ELR (cell line): Measurements from ENCODE around the gene NAALADL2.
A peak's percentile ranks its signal among the peaks of the same experiment; 100 is the strongest.
"Not testable (repeated sequence)": the region's sequence is repeated elsewhere in the genome, so short reads cannot be mapped to it uniquely, and the experiment has no call there.

Experiments
- DNase-seq: peaks from one replicate; pipeline ENCODE4 v3.0.0-alpha.2; 2015; ENCODE audit warnings: low read depth

Gene NAALADL2

DNA sequence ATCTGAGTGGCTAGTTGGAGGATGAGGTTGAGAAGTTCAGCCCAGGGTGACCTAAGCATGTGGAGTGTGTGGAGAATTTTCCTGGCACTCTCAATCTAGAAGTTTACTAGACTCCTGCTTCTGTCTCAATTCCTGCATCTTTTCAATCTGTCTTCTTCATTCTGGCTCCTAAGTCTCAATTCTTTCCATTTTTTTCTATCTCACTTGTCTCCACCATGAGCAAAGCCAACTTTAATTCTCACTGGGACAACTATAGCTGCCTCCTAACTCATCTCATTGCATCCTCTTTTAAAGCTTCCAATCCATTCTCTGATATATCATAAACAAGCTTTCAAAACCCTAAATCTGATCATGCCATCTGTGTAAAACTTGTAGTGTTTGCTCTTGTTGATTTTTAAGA, 569.3 kb downstream of the NAALADL2 start:
- DNase-seq = no peak

DNA sequence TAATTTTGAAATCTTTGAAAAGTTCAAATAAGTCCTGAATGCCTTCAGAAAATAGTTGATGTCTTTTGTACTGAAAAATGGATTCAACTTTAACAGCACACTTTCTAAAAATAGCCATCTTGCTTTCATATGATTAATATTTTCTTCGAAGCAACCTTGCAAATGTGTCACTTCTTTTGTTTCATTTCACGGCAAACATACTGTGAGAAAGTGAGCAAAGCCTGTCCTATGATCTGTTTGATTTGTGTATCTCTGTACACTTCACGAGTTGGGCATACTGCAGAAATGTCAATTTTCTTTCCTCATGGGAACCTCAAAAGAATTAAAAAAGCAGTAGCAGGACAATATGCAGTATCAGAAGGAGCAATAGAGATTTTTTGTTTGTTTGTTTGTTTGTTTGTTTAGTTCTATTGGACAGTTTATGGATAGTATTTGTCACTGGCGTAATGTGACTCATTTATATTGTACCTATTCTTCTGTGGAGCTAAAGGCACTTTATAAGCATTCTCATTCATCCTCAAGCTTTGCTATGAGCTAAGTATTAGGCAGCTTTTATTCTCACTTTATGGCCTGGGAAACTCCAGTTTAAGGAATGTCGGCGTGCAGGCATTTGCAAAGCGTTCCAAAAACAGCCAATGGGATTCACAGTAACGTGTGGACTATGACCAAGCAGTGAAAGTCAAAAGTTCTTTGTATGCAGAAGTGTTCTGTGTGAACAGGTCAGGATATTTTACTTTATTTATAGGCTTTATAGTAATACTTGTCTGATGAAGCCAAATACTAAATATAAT, 572.0 kb downstream of the NAALADL2 start:
- no peak for DNase-seq

DNA sequence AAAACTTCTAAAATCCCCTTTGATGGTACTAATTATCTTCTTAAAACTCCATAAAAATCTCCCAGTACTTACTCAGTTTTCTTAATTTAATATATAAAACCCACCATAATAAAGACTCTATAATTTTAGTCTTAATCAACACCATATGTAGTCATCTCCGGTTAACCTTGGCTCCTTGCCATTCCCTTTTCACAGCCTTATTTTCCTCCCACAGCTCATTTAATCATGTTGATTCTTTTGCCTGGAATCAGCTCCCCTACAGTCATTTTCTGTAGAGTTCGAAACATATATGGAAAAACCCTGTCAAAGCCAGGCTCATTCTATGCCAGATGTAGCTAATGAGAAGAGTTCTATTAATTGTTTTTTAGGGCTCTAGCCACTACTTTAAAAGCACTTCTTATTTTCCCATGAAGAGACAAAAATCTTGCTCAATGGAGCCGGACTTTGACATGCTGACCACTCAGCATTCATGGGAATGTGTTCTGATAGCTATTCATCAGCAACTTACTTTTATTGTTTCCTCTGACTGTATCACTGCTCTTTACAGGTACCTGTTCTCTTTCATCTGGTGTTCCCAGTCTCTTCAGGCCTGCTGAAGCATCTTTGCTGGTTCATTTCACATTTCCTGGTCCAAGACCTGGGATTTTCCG, 573.4 kb downstream of the NAALADL2 start:
- peak; percentile 13 for DNase-seq

DNA sequence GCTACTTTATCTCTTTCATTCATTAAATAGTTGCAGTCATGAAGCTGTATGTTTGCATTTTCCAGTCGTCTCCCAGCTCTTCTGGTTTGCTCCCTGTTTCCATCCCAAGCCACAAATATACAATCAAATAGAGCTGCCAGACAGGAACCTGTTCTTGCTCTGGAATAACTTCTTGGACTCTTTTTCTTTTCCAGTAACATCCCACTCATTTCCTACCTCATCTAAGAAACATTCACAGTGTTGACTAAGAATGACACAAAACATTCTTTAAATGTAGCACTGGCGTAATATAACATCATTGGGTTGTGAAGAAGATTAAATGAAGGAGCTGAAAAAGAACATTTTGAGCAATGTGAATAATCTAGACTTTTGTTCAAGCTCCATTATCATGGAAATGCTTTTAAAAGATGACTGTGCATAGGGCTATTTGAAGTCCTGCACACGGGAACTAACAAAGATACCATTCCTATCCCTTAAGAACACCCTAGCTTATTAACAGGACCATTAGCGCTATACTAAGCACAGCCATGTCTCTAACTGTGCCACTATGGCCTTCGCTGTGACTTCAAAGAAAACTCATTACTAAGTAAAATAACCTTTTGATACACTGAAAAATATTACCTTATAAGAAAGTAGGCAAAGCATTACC, 574.0 kb downstream of the NAALADL2 start:
- peak; percentile 51 for DNase-seq

DNA sequence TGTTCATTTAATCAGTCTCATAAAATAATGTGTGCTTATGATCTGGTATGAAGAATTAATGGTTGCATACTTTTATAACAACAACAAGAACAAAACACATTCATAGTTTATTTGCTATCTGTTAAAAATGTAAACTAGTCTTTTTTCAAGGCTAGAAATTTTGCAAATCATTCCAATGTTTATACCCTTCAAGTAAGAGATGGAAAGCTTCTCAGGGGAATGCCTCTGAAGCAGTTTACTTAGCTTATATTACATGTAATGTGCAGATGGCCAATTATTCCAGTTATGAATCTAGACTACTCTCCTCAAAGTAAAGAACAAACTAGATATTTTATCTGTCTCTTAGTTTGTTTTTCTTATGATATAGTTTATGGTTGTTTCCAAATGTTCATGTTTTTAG, 575.4 kb downstream of the NAALADL2 start:
- no peak for DNase-seq

DNA sequence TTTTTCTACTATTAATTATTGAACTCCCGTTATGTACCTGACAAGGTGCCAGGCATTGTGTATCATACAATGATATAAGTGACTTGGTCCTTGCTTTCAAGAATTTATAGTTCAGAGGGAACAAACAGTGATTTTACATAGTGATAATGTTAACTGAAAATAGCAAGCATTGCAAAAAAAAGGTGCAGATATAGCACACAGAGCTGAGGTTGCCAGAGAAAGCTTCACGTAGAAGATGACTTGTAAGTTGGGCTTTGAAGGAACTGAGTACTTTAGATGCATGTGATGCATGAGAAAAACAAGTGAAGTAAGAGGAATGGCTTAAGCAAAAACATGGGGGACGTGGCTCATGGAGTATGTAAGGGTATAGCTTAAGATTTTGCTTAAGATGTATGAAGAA, 584.5 kb downstream of the NAALADL2 start:
- no peak for DNase-seq

DNA sequence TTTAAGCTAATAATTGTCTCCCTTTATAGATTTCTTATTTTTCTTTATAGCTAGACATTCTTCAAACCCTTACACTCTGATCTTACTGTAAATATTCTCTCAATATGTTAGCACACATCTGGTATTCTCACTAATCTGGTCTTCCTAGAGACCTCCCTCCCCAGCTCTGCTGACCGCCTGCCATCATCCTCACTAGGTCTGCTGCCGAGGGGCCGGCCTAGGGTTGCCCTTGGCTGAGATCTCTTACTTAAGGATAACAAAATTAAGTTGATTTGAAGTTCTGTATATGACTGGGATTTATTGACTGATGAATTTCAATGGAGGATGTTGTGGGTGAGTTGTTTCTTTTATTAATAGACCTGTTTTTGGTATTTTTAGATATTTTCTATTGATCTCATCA, 586.6 kb downstream of the NAALADL2 start:
- DNase-seq = no peak

DNA sequence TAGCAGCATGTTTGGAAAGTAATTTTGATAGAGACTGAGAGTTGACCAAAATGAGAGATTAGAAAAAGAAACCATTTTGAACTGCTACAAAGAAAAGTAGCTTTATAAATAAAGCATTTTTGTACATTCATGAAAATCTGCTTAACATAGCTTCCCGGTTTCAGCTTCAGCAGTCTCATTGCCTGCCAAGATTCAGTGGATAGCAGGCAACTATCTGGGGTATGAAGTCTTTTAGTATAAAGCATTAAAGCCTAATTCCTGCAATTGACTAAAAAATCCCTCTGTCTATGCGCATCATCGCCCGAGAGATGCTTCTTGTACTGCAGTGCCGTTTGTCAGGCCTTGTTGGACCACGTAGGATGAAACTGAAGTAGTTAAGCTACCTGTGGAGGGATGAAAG, 588.4 kb downstream of the NAALADL2 start:
- DNase-seq = no peak

DNA sequence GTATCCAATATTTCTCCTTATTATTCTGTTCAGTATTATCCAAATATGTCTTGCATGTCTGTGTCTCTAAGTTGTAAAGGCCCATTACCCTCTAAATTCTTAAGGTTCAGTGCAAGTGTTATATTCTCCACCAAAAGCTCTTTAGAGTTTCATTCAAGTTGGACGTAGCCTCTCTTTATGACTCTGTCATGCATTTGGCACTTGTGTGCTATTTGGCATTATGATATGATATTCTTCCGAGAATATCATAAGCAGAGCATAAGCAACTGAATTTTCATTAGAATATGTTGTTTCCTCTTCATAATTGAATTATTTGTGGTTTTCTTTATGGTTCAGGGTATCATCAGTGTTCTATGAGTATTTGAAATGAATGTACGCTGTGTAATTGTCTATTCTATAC, 594.2 kb downstream of the NAALADL2 start:
- no peak for DNase-seq

DNA sequence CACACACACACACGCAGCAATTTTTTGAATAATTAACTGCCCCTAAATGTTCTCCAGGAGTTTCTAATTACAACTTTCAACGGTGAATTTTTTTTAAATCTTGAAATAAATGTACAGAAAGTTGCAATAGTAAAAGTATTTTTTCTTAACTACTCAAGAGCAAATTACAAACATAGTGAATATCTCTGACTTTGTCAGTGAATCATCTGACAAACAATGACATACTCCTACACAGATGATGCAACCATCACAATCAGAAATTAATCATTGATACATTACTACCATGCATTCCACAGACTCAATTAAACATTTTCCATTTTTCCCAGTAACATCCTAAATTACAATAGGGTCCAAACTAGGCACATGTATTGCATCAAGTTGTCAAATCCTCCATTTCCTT, 597.3 kb downstream of the NAALADL2 start:
- peak; percentile 33 for DNase-seq

DNA sequence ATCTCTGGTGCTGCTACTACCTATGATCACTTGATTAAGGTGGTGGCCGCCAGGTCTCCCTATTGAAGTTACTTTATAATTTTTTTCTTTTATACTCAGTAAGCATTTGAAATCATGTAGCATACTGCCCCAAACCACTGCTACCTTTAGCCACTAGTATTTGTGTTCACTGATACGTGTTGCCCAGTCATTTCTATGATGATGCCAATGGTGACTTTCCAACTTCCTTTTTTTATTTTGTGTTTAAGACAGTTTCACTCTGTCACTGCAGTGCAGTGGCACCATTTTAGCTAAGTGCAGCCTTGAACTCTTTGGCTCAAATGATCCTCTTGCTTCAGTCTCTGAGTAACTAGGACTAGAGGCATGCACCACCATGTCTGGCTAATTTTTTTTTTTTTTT, 598.2 kb downstream of the NAALADL2 start:
- DNase-seq = no peak

DNA sequence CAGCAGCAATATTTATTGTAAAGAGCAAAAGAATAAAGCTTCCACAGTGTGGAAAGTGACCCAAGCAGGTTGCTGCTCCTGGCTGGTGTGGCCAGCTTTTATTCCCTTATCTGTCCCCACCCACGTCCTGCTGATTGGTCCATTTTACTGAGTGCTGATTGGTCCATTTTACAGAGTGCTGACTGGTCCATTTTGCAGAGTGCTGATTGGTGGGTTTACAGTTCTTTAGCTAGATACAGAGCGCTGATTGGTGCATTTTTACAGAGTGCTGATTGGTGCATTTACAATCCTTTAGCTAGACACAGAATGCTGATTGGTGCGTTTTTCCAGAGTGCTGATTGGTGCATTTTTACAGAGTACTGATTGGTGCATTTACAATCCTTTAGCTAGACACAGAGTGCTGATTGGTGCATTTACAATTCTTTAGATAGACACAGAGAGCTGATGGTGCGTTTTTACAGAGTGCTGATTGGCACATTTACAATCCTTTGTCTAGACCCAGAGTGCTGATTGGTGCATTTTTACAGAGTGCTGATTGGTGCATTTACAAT, 601.8 kb downstream of the NAALADL2 start:
- DNase-seq = not testable (repeated sequence)

DNA sequence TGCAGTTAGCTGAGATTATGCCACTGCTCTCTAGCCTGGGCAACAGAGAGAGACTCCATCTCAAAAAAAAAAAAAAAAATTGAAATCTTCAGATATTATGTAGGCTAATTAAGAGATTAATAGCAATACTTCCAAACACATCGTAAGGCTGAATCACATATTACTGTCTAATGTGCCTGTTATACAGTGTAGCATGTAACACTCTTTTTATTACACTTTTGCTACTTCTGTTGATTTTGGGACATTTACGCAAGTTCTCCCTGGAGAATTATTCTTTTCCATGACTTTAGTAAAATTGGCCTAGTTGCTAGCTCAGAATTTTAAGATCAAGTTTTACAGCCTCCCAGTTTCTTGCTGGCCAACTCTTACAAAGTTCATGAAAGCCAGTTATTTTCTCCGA, 605.2 kb downstream of the NAALADL2 start:
- DNase-seq = no peak

DNA sequence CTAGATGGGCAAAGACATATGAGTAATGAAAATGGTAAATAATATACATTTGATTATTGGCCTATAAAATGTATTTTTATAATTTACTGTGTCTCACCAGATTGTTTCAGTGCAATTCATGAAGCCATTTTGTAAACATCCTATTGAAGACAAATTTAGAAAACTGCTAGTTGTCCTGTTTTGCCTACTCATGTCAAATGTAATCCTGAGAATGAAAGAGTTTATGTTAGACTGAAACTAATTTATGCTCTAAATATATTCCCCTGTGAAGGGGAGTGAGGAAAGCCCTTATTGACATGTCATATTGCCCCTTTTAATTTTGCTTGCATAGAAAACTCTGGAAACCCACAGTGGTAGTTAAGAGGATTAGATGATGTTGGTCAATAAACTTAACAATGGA, 610.0 kb downstream of the NAALADL2 start:
- no peak for DNase-seq

DNA sequence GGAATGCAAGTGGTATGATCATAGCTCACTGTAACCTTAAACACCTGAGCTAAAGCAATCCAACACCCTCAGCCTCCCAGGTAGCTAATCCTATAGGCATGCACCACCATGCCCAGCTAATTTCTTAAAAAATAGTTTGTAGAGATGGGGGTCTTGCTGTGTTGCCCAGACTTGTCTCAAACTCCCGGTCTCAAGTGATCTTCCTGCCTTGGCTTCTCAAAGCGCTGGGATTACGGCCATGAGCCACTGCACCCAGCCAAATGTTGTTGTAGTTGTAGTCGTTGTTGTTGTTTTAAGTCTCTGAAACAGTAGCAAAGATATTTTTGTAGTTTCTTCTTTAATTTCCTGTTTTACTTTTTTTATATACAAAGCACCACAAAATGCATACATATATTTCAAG, 616.6 kb downstream of the NAALADL2 start:
- DNase-seq = no peak

DNA sequence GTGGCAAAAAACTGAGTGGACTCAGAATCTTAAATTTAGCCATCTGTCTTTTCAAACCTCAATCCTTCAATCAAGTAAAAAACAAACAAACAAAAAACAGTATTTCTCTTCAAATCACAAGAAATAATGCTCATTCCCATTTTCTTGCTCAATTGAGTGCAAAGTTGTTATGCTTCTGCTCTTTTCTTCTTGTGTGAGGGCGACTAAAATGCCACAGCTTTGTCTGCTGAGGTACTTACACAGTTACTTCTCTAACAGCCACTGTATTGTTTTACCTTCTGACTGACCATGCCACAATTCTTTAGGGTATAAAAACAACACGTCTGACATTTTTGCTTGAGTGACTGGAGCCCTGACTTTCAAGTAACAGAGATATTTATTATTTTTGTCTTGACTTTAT, 617.4 kb downstream of the NAALADL2 start:
- DNase-seq = no peak

DNA sequence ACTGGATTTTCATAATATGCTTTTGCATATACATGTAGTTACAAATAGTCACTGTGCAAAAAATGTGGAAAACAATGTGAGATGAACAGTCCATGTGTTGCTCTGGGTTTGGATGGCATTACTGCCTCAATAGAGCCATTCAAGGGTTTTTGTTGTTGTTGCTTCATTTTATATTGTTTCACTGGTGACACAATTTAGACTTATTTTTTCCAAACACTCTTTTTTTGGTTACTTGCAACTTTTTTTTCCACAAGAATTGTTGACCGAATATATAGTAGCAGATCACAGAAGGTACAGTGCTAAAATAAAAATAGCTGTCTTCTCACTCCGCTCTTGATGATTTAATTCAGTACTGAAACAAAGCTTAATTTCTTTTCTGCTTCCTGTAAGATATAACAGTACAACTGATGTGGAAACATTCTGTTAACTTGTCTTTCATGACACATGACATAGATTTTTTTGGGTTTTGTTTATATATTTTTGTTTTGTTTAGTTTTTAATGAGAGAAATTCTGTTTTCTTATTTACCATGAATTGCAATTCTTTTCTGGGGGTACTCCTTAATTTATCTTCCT, 618.6 kb downstream of the NAALADL2 start:
- no peak for DNase-seq

DNA sequence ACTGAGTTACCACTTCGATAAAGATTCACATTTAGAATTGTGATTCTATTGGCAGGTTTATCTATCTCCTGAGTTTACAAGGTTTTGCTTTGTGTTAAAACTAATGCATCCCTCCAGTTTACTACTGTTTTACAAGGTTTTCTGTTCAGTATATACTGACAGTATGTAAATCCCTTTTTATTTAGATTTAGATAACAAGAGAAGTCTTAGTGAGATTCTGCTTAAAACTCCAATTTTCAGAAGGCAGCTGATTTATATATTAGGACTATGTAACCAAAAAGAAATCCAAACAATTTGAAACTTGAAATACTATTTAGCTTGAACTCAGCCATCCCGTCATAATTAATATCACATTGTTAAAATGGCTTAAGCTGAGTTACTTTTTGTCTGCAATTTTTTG, 619.2 kb downstream of the NAALADL2 start:
- no peak for DNase-seq

DNA sequence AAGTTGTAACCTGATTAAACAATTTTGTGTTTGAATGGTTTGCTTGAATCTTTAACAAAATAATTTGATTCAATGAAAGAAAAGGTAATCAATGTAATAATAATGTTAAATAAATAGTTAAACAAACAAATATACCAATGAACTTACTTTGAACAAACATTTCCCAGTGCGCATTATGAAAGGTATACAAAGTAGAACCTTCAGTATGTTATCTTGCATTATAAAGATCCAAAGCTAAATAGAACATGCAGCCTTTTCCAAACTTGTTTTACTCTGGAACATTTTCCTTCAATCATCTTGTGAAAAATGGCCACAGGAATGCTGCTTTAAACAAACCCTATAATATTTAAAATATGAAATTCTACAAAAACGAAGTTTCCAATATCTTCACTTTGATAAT, 620.0 kb downstream of the NAALADL2 start:
- no peak for DNase-seq

DNA sequence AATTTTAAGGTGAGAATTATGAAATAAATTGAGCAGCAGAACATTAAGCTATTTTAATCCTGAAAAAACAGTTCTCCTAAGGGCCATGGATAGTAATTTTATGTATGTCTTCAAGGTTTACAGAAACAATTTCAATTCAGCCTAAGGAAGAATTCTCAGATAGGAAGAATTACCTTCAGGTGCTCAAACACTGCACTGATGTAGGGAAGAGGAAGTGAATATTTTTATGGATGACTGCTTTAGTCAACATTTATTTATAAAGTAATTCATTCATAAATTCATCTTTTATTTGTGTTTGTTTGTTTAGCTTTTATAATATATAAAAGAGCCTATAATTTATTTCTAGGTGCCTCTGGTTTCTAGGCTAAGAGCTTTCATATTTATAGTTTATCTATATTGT, 620.7 kb downstream of the NAALADL2 start:
- DNase-seq = no peak

DNA sequence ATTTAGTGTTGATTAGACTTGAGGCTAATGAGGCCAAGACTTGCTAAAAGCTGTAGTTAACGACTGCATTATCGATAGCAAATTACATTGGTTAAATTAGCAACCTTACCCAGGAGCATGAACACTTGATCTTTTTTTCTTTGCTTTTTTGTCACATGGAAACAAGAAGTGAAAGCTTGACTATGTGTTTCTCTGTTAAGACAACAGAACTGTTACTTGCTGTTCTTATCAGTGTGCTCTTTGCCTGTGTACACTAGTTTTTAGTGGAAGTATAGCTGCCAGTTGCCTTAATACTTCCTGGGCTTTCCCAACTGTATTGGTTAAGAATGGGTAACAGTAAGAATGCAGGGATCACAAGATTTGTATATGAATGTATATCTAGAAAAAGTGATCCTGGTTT, 625.5 kb downstream of the NAALADL2 start:
- DNase-seq = no peak

DNA sequence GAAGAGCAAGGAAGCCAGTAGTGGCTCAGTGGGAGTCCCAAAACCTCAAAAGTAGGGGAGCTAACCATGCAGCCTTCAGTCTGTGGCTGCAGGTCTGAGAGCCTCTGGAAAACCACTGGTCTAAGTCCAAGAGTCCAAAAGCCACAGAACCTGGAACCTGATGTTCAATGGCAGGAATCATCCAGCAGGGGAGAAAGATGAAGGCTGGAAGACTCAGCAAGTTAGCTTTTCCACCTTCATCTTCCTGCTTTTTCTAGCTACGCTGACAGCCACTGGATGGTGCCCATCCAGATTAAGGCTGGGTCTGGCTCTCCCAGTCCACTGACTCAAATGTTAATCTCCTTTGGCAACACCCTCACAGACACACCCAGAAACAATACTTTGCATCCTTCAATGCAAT, 626.3 kb downstream of the NAALADL2 start:
- no peak for DNase-seq

DNA sequence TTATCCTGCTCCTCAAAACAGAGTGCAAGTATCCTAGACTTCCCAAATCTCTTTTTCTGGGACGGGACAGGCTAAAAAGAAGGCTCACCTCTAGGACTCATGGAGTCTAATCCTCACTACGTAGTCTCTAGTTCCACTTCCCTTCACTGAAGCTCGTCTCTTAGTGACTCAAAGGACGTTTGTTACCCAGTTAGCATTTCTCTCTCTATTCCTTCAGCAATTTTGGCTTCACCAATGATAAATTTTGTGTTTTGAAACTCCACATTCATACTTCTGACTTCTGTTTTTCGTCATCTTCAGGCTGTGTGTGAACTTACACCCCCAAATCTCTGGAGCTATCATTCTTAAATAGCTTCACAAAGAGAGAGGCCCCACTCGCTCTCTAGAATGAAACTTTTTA, 627.1 kb downstream of the NAALADL2 start:
- no peak for DNase-seq
